Mesenchymal stem cell (in vitro differentiated cells and primary cell): ENCODE data around the gene STK32C.

ENCODE experiments used
- DNase-seq: peaks from one replicate; pipeline ENCODE4 v3.0.0-alpha.2; 2013
- H2AFZ ChIP-seq: one replicate; pipeline ENCODE4 v1.6.1; 2013; ENCODE audit warnings: low read depth, mild to moderate bottlenecking, control low read depth, inconsistent platforms, low read length, moderate library complexity
- H2AK5ac ChIP-seq: 2 replicates; pipeline ENCODE4 v1.6.1; 2013; ENCODE audit warnings: low read length, moderate library complexity, mild to moderate bottlenecking, inconsistent platforms; ENCODE audit not compliant: severe bottlenecking
- H2BK120ac ChIP-seq: one replicate; pipeline ENCODE4 v1.6.1; 2013; ENCODE audit warnings: low read depth, mild to moderate bottlenecking, inconsistent platforms, low read length, moderate library complexity
- H2BK12ac ChIP-seq, 2 experiments: one replicate each; pipeline ENCODE4 v1.6.1; 2013; ENCODE audit warnings: inconsistent platforms in 2 of 2, low read length in 2 of 2, mild to moderate bottlenecking in 2 of 2, moderate library complexity in 2 of 2, control low read depth in 1 of 2
- H2BK15ac ChIP-seq: one replicate; pipeline ENCODE4 v1.6.1; 2013; ENCODE audit warnings: mild to moderate bottlenecking, low read depth, inconsistent platforms; ENCODE audit not compliant: poor library complexity, severe bottlenecking
- H2BK5ac ChIP-seq: 2 replicates; pipeline ENCODE4 v1.6.1; 2013; ENCODE audit warnings: low read depth, mild to moderate bottlenecking, low read length, control low read depth, inconsistent platforms; ENCODE audit not compliant: poor library complexity, severe bottlenecking
- H3K14ac ChIP-seq, 2 experiments: one replicate each; pipeline ENCODE4 v1.6.1; 2013; ENCODE audit warnings: inconsistent platforms in 2 of 2, low read length in 2 of 2, control low read depth in 1 of 2, mild to moderate bottlenecking in 1 of 2, moderate library complexity in 1 of 2
- H3K18ac ChIP-seq, 2 experiments: one replicate each; pipeline ENCODE4 v1.6.1; 2013; ENCODE audit warnings: inconsistent platforms in 2 of 2, low read length in 2 of 2, control low read depth in 1 of 2, low read depth in 1 of 2, mild to moderate bottlenecking in 1 of 2
- H3K23ac ChIP-seq, 2 experiments: one replicate each; pipeline ENCODE4 v1.6.1; 2013; ENCODE audit warnings: inconsistent platforms in 2 of 2, low read length in 2 of 2, mild to moderate bottlenecking in 2 of 2, moderate library complexity in 2 of 2, control low read depth in 1 of 2
- H3K27ac ChIP-seq: 2 replicates; pipeline ENCODE4 v1.5.1; 2013; ENCODE audit warnings: mild to moderate bottlenecking, moderate library complexity, low read length, control low read depth, inconsistent platforms; ENCODE audit not compliant: poor library complexity, severe bottlenecking
- H3K27me3 ChIP-seq, 2 experiments: 2 replicates each; pipeline versions ENCODE4 v1.6.1 to v1.7.0; 2013; ENCODE audit warnings: low read length in 2 of 2, mild to moderate bottlenecking in 2 of 2, moderate library complexity in 2 of 2, control low read depth in 1 of 2, inconsistent platforms in 1 of 2; ENCODE audit not compliant: control insufficient read depth in 1 of 2, insufficient read depth in 1 of 2
- H3K36me3 ChIP-seq, 2 experiments: 2 replicates each; pipeline versions ENCODE4 v1.6.1 to v1.7.0; 2013; ENCODE audit warnings: low read length in 2 of 2, control low read depth in 1 of 2, inconsistent platforms in 1 of 2, low read depth in 1 of 2, mild to moderate bottlenecking in 1 of 2; ENCODE audit not compliant: insufficient read depth in 2 of 2, control insufficient read depth in 1 of 2
- H3K4ac ChIP-seq, 2 experiments: one replicate each; pipeline ENCODE4 v1.6.1; 2013; ENCODE audit warnings: inconsistent platforms in 2 of 2, low read length in 2 of 2, mild to moderate bottlenecking in 2 of 2, moderate library complexity in 2 of 2, control low read depth in 1 of 2, low read depth in 1 of 2
- H3K4me1 ChIP-seq: 2 replicates; pipeline ENCODE4 v1.6.1; 2013; ENCODE audit warnings: low read depth, low read length, control low read depth; ENCODE audit not compliant: control insufficient read depth, insufficient read depth
- H3K4me2 ChIP-seq: 2 replicates; pipeline ENCODE4 v1.6.1; 2013; ENCODE audit warnings: low read length, mild to moderate bottlenecking, inconsistent platforms; ENCODE audit not compliant: poor library complexity, severe bottlenecking
- H3K4me3 ChIP-seq, 2 experiments: 2 replicates each; pipeline versions ENCODE4 v1.5.1 to v1.7.0; 2013; ENCODE audit warnings: low read length in 2 of 2, mild to moderate bottlenecking in 2 of 2, control low read depth in 1 of 2, low read depth in 1 of 2; ENCODE audit not compliant: insufficient read depth in 1 of 2
- H3K79me1 ChIP-seq: replicated peaks from 2 replicates; pipeline ENCODE4 v1.6.1; 2013; ENCODE audit warnings: mild to moderate bottlenecking, control low read depth, low read length, inconsistent platforms; ENCODE audit not compliant: poor library complexity, severe bottlenecking
- H3K9ac ChIP-seq: 2 replicates; pipeline ENCODE4 v1.7.0; 2013; ENCODE audit warnings: mild to moderate bottlenecking, low read length, moderate library complexity
- H3K9me3 ChIP-seq: 2 replicates; pipeline ENCODE4 v1.7.0; 2013; ENCODE audit warnings: mild to moderate bottlenecking, low read length; ENCODE audit not compliant: control insufficient read depth
- H4K8ac ChIP-seq: one replicate; pipeline ENCODE4 v1.6.1; 2013; ENCODE audit warnings: inconsistent platforms, mild to moderate bottlenecking, low read length, moderate library complexity
- H4K91ac ChIP-seq: one replicate; pipeline ENCODE4 v1.6.1; 2013; ENCODE audit warnings: mild to moderate bottlenecking, low read length, inconsistent platforms
- WGBS: methylation state at CpG from one replicate; pipeline ENCODE4 v1.1.7; 2013; ENCODE audit warnings: mixed read lengths; 5-methylcytosine and 5-hydroxymethylcytosine counted together

Gene STK32C

DNA sequence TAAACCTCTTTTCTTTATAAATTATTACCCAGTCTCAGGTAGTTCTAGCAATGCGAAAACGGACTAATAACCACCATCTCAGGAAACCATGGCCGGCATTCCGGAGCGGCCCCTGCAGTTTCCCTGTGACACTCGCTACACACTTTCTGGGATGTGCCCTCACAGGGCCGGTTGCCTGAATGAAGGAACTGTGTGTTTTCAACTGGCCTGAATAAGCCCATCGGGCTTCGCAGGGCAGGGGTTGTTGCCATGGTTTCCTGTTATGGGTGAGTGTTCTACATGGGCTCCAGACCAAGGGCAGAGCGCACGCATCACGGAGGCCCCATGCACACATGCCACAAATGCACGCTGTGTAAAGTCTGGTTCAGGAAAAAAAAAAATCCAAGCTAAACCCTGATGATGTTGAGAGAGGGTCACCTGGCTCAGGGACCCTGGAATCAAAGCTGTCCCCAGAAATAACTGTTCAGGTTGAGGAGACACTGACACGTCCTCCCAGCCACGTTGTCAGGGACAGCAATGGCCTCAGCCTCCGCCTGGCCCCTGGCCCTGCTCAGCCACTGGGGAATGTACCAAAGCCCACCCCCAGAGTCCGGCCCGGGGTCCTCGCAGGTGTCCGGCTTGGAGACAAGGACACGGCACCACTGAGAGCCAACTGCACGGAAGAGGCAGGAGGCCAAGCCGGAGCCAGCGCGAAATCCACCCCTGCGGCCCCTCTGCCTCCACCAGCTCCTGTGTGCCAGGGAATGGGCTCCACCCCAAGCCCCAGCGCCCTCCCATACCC is 47.9 kb downstream of the STK32C start:
- Histone ChIP-seq H3K4me2 (no peak overlapping the region), H4K91ac (no peak overlapping the region), H3K4me1 (peaks cover 10% of the 10 kb centered on the region), H2AK5ac (no peak overlapping the region), H3K4me3 (no peak overlapping the region), H3K9me3 (no peaks in the 10 kb centered on the region), H3K18ac (no peak overlapping the region), H2BK12ac (no peak overlapping the region), H3K36me3 (no peaks in the 10 kb centered on the region), H4K8ac (no peak overlapping the region), H3K79me1 (peaks cover 2% of the 10 kb centered on the region), H3K4ac (no peak overlapping the region), H2BK120ac (no peak overlapping the region), H2BK5ac (no peak overlapping the region), H3K27me3 (peaks cover 3 to 4% of the 10 kb centered on the region in 2 experiments), H2AFZ (no peak overlapping the region), H3K14ac (no peak overlapping the region), H3K23ac (no peak overlapping the region), H2BK15ac (no peak overlapping the region), H3K27ac (no peak overlapping the region), H3K9ac (no peak overlapping the region)
- WGBS: 91% methylated on average over 27 of the region's 27 CpGs
- DNase-seq: no peak

GRCh38 chr10:132258423-132258822 is 49.3 kb downstream of the STK32C start:
- H3K79me1 ChIP-seq: peaks cover 2% of the 10 kb centered on the region
- no peak overlapping the region for H3K14ac ChIP-seq
- no peak overlapping the region for H2BK15ac ChIP-seq
- H3K4me3 ChIP-seq: no peak overlapping the region
- no peak overlapping the region for H3K23ac ChIP-seq
- no peak for DNase-seq
- no peak overlapping the region for H2BK5ac ChIP-seq
- no peak overlapping the region for H2BK120ac ChIP-seq
- no peaks in the 10 kb centered on the region for H3K9me3 ChIP-seq
- H3K27ac ChIP-seq: no peak overlapping the region
- H3K4ac ChIP-seq: no peak overlapping the region
- no peak overlapping the region for H2AFZ ChIP-seq
- no peak overlapping the region for H2AK5ac ChIP-seq
- peaks cover 0 to 7% of the 10 kb centered on the region in 2 experiments for H3K27me3 ChIP-seq
- no peak overlapping the region for H3K18ac ChIP-seq
- H3K36me3 ChIP-seq: no peaks in the 10 kb centered on the region
- WGBS: 86% methylated on average over 23 of the region's 23 CpGs
- no peak overlapping the region for H3K4me2 ChIP-seq
- no peak overlapping the region for H4K8ac ChIP-seq
- no peak overlapping the region for H3K9ac ChIP-seq
- peaks cover 10% of the 10 kb centered on the region for H3K4me1 ChIP-seq
- H4K91ac ChIP-seq: no peak overlapping the region
- H2BK12ac ChIP-seq: no peak overlapping the region

GRCh38 chr10:132257907-132258306 is 49.8 kb downstream of the STK32C start:
- no peak overlapping the region for H3K18ac ChIP-seq
- no peak overlapping the region for H3K4me2 ChIP-seq
- no peak overlapping the region for H2BK12ac ChIP-seq
- H4K8ac ChIP-seq: no peak overlapping the region
- WGBS: 95% methylated on average over 9 of the region's 9 CpGs
- H2AFZ ChIP-seq: no peak overlapping the region
- H3K9me3 ChIP-seq: no peaks in the 10 kb centered on the region
- H2BK15ac ChIP-seq: no peak overlapping the region
- no peak overlapping the region for H3K9ac ChIP-seq
- H3K14ac ChIP-seq: no peak overlapping the region
- no peak overlapping the region for H2BK120ac ChIP-seq
- H4K91ac ChIP-seq: no peak overlapping the region
- H3K4ac ChIP-seq: no peak overlapping the region
- no peak overlapping the region for H3K4me3 ChIP-seq
- no peak overlapping the region for H2BK5ac ChIP-seq
- DNase-seq: no peak
- H3K4me1 ChIP-seq: peaks cover 10% of the 10 kb centered on the region
- no peaks in the 10 kb centered on the region for H3K36me3 ChIP-seq
- H3K79me1 ChIP-seq: peaks cover 2% of the 10 kb centered on the region
- H3K27me3 ChIP-seq: peaks cover 0 to 7% of the 10 kb centered on the region in 2 experiments
- no peak overlapping the region for H3K23ac ChIP-seq
- no peak overlapping the region for H2AK5ac ChIP-seq
- no peak overlapping the region for H3K27ac ChIP-seq

DNA sequence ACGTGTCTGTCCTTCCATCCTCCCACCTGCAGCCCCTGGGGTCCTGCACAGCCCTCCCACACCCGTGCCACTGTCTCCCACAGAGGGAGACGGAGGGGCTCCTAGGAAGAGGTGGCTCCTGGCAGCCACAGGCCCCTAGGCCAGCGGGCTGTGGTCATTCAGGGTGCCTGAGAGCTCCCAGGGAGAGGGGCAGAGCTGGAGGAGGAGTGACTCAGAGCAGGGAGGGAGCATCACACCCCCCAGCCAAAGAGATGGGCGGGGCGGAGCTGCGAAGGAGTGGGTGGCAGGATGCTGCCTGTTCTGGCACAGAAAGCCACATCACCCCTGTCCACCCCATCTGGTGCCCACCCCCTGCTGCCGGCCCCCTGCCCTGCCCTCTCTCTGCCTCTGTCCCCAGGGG is 50.5 kb downstream of the STK32C start:
- Histone ChIP-seq H2BK12ac (no peak overlapping the region), H3K9me3 (no peaks in the 10 kb centered on the region), H3K27me3 (peaks cover 0 to 3% of the 10 kb centered on the region in 2 experiments), H2AK5ac (no peak overlapping the region), H2BK15ac (no peak overlapping the region), H2AFZ (no peak overlapping the region), H3K4me3 (no peak overlapping the region), H4K91ac (no peak overlapping the region), H3K9ac (no peak overlapping the region), H3K14ac (no peak overlapping the region), H3K4me1 (peaks cover 10% of the 10 kb centered on the region), H3K18ac (no peak overlapping the region), H3K27ac (no peak overlapping the region), H3K79me1 (peaks cover 2% of the 10 kb centered on the region), H3K23ac (no peak overlapping the region), H3K36me3 (no peaks in the 10 kb centered on the region), H2BK5ac (no peak overlapping the region), H2BK120ac (no peak overlapping the region), H3K4ac (no peak overlapping the region), H3K4me2 (no peak overlapping the region), H4K8ac (no peak overlapping the region)
- DNase-seq: no peak
- WGBS: 78% methylated on average over 6 of the region's 8 CpGs
